ENCODE results near the gene TMEM101. TPM values are rescaled to one million over a fixed set of nuclear protein-coding genes. Genes with fewer than 3 reads are reported as not detected.

TMEM101 gene
- total RNA-seq, 1 experiment from 2014 or later: 32.1 TPM

DNA sequence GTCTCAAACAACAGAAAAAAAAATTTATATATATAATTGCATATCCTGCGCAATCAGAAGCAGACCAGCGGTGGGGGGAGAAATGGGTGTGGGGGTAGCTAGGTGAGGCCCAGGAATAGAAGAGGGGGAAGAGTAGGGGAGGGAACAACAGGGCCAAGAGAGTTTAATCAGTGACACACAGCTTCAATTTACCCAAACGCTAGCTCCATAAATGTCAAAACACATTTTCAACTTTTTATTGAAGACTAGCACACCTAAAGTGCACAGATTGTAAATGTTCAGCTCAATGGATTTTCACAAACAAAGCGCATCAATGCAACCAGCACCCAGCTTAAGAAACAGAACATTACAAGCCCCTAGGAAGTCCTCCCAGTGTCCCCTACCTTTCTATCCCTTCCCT is 35.1 kb downstream of the TMEM101 start (continued):
- TF ChIP-seq ESRRA (CRISPR knock-in tag; IDR thresholded peaks at IDR 0.05; ENCODE audit: borderline replicate concordance) (no peak), TEAD1 (CRISPR knock-in tag; IDR thresholded peaks at IDR 0.05) (no peak), SMAD4 (CRISPR knock-in tag; IDR thresholded peaks at IDR 0.05) (no peak), MXD4 (CRISPR knock-in tag; IDR thresholded peaks at IDR 0.05; ENCODE audit: borderline replicate concordance) (no peak), ZNF232 (CRISPR knock-in tag; IDR thresholded peaks at IDR 0.05) (no peak), NR1H2 (CRISPR knock-in tag; IDR thresholded peaks at IDR 0.05) (no peak)
- TF ChIP-seq, protein P1, sequence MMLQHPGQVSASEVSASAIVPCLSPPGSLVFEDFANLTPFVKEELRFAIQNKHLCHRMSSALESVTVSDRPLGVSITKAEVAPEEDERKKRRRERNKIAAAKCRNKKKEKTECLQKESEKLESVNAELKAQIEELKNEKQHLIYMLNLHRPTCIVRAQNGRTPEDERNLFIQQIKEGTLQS (CRISPR knock-in tag; conservative IDR thresholded peaks at IDR 0.05): no peak
- TF ChIP-seq, protein P2, sequence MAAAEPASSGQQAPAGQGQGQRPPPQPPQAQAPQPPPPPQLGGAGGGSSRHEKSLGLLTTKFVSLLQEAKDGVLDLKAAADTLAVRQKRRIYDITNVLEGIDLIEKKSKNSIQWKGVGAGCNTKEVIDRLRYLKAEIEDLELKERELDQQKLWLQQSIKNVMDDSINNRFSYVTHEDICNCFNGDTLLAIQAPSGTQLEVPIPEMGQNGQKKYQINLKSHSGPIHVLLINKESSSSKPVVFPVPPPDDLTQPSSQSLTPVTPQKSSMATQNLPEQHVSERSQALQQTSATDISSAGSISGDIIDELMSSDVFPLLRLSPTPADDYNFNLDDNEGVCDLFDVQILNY (CRISPR knock-in tag; IDR thresholded peaks at IDR 0.05): no peak
- TF ChIP-seq, protein P3, sequence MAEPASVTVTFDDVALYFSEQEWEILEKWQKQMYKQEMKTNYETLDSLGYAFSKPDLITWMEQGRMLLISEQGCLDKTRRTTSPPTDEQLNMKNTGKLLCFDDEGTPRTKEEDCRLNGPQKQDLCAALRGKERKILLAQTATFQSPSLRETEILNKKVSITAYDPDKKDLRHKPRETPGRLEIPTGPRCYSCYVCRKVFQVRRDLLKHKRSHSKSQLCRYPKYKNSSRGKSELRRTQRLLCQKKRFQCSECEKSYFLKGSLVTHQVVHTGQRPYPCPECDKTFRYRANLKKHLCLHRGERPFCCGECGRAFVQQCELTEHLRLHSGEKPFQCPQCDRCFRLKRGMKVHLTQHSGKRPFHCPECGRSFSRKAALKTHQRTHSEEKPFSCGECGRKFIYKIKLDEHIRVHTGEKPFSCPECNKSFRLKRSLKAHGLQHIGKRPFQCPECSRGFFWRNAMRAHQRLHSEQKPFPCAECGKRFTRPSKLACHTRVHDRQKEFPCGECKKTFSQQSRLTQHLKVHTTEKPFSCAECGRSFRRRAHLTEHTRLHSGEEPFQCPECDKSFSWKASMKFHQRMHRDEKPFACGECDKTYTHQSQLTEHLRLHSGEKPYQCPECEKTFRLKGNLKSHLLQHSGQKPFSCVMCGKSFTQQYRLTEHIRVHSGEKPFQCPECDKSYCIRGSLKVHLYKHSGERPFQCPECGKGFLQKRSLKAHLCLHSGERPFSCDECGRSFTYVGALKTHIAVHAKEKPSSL (CRISPR knock-in tag; conservative IDR thresholded peaks at IDR 0.05): no peak

DNA sequence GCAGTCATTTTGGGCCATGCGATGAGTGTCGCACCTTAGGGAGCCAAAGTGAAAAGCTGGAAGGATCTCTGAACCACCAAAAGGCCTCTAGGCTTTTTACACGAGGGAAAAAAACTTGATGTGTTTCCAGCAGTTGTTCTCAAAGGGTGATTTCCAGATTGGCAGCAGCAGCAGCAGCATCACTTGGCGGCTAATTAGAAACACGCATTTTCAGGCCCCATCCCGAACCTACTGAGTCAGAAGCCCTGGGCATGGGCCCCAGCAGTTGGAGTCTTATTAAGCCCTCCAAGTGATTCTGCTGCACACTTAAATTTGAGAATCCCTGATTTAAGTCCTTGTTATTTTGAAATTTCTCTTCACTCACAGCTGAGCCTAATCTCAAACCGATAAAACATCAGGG is 35.8 kb downstream of the TMEM101 start:
- ChIA-PET CTCF (interaction anchor here (1.0 to 1.2 kb wide), 4 partner anchors 8 to 35 kb away, joined by 3 to 4 read pairs (median 3); partner anchors contain the start of gene PYY), POLR2A (no interaction called here)
- H3K27ac Mint-ChIP-seq: no peak overlapping the region

More for the DNA sequence above, 35.8 kb downstream of the TMEM101 start:
- Mint-ChIP-seq H3K36me3 (no peaks in the 10 kb centered on the region), H3K9me3 (no peaks in the 10 kb centered on the region), H3K27me3 (ENCODE audit: low read depth) (peaks cover 19% of the 10 kb centered on the region), H3K4me3 (no peak overlapping the region), H3K4me1 (no peaks in the 10 kb centered on the region)
- DNase-seq (ENCODE audit: low spot score): no peak
- no peak for ATAC-seq
- TF ChIP-seq SMAD3 (CRISPR knock-in tag; IDR thresholded peaks at IDR 0.05; ENCODE audit: borderline replicate concordance) (no peak), NFYB (CRISPR knock-in tag; conservative IDR thresholded peaks at IDR 0.05; ENCODE audit: low read depth) (no peak), JAZF1 (CRISPR knock-in tag; IDR thresholded peaks at IDR 0.05) (no peak), IRF2 (CRISPR knock-in tag; IDR thresholded peaks at IDR 0.05; ENCODE audit: borderline replicate concordance, low read depth) (no peak), ZNF317 (CRISPR knock-in tag; IDR thresholded peaks at IDR 0.05; ENCODE audit: borderline replicate concordance, low read depth) (no peak), ZNF416 (CRISPR knock-in tag; IDR thresholded peaks at IDR 0.05) (no peak), CREM (CRISPR knock-in tag; IDR thresholded peaks at IDR 0.05) (no peak), SMAD4 (CRISPR knock-in tag; IDR thresholded peaks at IDR 0.05) (no peak), RELA (CRISPR knock-in tag; IDR thresholded peaks at IDR 0.05; ENCODE audit: borderline replicate concordance) (no peak), JUN (CRISPR knock-in tag; IDR thresholded peaks at IDR 0.05) (no peak), ZNF423 (CRISPR knock-in tag; IDR thresholded peaks at IDR 0.05) (no peak), ESRRA (CRISPR knock-in tag; IDR thresholded peaks at IDR 0.05; ENCODE audit: borderline replicate concordance) (no peak), HMGA2 (CRISPR knock-in tag; IDR thresholded peaks at IDR 0.05) (no peak), FOXJ3 (CRISPR knock-in tag; IDR thresholded peaks at IDR 0.05; ENCODE audit: borderline replicate concordance) (no peak)
- TF ChIP-seq, protein P4, sequence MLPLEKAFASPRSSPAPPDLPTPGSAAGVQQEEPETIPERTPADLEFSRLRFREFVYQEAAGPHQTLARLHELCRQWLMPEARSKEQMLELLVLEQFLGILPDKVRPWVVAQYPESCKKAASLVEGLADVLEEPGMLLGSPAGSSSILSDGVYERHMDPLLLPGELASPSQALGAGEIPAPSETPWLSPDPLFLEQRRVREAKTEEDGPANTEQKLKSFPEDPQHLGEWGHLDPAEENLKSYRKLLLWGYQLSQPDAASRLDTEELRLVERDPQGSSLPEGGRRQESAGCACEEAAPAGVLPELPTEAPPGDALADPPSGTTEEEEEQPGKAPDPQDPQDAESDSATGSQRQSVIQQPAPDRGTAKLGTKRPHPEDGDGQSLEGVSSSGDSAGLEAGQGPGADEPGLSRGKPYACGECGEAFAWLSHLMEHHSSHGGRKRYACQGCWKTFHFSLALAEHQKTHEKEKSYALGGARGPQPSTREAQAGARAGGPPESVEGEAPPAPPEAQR (CRISPR knock-in tag; IDR thresholded peaks at IDR 0.05): no peak
- TF ChIP-seq, protein P3 (CRISPR knock-in tag; conservative IDR thresholded peaks at IDR 0.05): no peak
- TF ChIP-seq, protein P5, sequence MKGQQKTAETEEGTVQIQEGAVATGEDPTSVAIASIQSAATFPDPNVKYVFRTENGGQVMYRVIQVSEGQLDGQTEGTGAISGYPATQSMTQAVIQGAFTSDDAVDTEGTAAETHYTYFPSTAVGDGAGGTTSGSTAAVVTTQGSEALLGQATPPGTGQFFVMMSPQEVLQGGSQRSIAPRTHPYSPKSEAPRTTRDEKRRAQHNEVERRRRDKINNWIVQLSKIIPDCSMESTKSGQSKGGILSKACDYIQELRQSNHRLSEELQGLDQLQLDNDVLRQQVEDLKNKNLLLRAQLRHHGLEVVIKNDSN (CRISPR knock-in tag; IDR thresholded peaks at IDR 0.05): no peak
- TF ChIP-seq, protein P6, sequence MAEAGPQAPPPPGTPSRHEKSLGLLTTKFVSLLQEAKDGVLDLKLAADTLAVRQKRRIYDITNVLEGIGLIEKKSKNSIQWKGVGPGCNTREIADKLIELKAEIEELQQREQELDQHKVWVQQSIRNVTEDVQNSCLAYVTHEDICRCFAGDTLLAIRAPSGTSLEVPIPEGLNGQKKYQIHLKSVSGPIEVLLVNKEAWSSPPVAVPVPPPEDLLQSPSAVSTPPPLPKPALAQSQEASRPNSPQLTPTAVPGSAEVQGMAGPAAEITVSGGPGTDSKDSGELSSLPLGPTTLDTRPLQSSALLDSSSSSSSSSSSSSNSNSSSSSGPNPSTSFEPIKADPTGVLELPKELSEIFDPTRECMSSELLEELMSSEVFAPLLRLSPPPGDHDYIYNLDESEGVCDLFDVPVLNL (CRISPR knock-in tag; IDR thresholded peaks at IDR 0.05; ENCODE audit: borderline replicate concordance, low read depth): no peak
- TF ChIP-seq, protein P7, sequence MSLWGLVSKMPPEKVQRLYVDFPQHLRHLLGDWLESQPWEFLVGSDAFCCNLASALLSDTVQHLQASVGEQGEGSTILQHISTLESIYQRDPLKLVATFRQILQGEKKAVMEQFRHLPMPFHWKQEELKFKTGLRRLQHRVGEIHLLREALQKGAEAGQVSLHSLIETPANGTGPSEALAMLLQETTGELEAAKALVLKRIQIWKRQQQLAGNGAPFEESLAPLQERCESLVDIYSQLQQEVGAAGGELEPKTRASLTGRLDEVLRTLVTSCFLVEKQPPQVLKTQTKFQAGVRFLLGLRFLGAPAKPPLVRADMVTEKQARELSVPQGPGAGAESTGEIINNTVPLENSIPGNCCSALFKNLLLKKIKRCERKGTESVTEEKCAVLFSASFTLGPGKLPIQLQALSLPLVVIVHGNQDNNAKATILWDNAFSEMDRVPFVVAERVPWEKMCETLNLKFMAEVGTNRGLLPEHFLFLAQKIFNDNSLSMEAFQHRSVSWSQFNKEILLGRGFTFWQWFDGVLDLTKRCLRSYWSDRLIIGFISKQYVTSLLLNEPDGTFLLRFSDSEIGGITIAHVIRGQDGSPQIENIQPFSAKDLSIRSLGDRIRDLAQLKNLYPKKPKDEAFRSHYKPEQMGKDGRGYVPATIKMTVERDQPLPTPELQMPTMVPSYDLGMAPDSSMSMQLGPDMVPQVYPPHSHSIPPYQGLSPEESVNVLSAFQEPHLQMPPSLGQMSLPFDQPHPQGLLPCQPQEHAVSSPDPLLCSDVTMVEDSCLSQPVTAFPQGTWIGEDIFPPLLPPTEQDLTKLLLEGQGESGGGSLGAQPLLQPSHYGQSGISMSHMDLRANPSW (CRISPR knock-in tag; conservative IDR thresholded peaks at IDR 0.05; ENCODE audit: low read depth): no peak

Data from WTC11 (cell line).